GM19023 (cell line): Measurements from ENCODE around the gene LIN7C.
"Not testable (repeated sequence)": the region's sequence is repeated elsewhere in the genome, so short reads cannot be mapped to it uniquely, and the experiment has no call there.

Source experiments
- ATAC-seq: cut with Tn5 transposase; IDR thresholded peaks from one replicate; pipeline ENCODE4 v1.9.1; 2021; ENCODE audit warnings: mild to moderate bottlenecking, moderate library complexity; ENCODE audit not compliant: unreplicated experiment

LIN7C gene

GRCh38 chr11:27451244-27451965, 55.2 kb downstream of the LIN7C start:
- ATAC-seq, result no peak

- ATAC-seq, result not testable (repeated sequence)
Measured at GRCh38 chr11:27448184-27448540, 58.4 kb downstream of the LIN7C start.

- ATAC-seq, result no peak
Measured at GRCh38 chr11:27447288-27448183, 59.0 kb downstream of the LIN7C start.

- no peak for ATAC-seq
Measured at GRCh38 chr11:27445625-27446024, 60.9 kb downstream of the LIN7C start.

- ATAC-seq, result no peak
Measured at GRCh38 chr11:27444801-27445215, 61.8 kb downstream of the LIN7C start.
